ENCODE measurements around the gene HS6ST3.

DNA sequence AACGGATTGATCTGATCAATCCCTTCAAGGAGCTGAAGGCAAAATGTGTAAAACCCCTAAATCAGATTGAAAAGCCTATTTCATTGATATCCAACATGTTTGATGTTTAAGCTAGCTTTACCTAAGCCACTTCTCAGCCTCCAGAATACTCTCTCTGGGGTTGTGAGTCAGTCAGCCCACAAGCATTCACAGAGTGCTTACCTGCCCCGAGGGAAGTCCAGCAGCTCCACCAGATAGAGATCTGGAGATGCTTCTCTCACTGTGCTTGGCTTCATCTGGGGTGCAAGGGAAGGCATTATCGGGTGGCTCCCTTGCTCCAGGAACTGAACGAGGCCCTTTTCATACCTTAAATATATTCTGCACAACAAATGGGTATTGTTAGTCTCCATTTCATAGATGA lies 744.7 kb downstream of the HS6ST3 start:
- TF ChIP-seq, protein P1, sequence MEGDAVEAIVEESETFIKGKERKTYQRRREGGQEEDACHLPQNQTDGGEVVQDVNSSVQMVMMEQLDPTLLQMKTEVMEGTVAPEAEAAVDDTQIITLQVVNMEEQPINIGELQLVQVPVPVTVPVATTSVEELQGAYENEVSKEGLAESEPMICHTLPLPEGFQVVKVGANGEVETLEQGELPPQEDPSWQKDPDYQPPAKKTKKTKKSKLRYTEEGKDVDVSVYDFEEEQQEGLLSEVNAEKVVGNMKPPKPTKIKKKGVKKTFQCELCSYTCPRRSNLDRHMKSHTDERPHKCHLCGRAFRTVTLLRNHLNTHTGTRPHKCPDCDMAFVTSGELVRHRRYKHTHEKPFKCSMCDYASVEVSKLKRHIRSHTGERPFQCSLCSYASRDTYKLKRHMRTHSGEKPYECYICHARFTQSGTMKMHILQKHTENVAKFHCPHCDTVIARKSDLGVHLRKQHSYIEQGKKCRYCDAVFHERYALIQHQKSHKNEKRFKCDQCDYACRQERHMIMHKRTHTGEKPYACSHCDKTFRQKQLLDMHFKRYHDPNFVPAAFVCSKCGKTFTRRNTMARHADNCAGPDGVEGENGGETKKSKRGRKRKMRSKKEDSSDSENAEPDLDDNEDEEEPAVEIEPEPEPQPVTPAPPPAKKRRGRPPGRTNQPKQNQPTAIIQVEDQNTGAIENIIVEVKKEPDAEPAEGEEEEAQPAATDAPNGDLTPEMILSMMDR (conservative IDR thresholded peaks at IDR 0.05 in 1 of 2, IDR thresholded peaks at IDR 0.05 in 1 of 2; ENCODE audit: low read depth in 1 of 2, low read length in 2 of 2) = no peak
- no peak for TF ChIP-seq EZH2 (IDR thresholded peaks at IDR 0.05; ENCODE audit: low read length, missing control alignments)
